Renal cortical epithelial cell (primary cell): Measurements from ENCODE around the gene FXYD3. TPM values are rescaled to one million over a fixed set of nuclear protein-coding genes. Genes with fewer than 3 reads are reported as not detected.
"Not testable (repeated sequence)": the region's sequence is repeated elsewhere in the genome, so short reads cannot be mapped to it uniquely, and the experiment has no call there.

Experiments
- DNase-seq: peaks from one replicate; pipeline ENCODE4 v3.0.0-alpha.2; 2011; ENCODE audit warnings: low read depth
- total RNA-seq: library from RNA; depleted of rRNA; stranded (reverse); fragments of >200 nt; gene quantifications from 2 replicates; pipeline ENCODE4 v1.2.3, GENCODE V29; 2014

FXYD3 gene
- total RNA-seq, 1 donor from 2014 or later = not detected

GRCh38 chr19:35141837-35142605 lies 26.4 kb downstream of the FXYD3 start:
- DNase-seq = no peak

GRCh38 chr19:35142606-35143230 lies 27.1 kb downstream of the FXYD3 start:
- DNase-seq = no peak

GRCh38 chr19:35143231-35143715 lies 27.6 kb downstream of the FXYD3 start, which contains the start of gene FXYD7:
Gene FXYD7 (plus strand): TSS chr19:35143255. CDS start chr19:35143334, 79 bp downstream.
- DNase-seq = no peak

GRCh38 chr19:35143818-35144217 lies 28.2 kb downstream of the FXYD3 start:
- no peak for DNase-seq

GRCh38 chr19:35144259-35144599 lies 28.6 kb downstream of the FXYD3 start:
- DNase-seq = no peak

GRCh38 chr19:35144600-35145436 lies 29.2 kb downstream of the FXYD3 start:
- DNase-seq = peak; percentile 54

GRCh38 chr19:35146746-35147459 lies 31.3 kb downstream of the FXYD3 start:
- DNase-seq = no peak

GRCh38 chr19:35149463-35149862 lies 33.8 kb downstream of the FXYD3 start:
- no peak for DNase-seq

- DNase-seq = no peak
These were observed 34.8 kb downstream of the FXYD3 start for GRCh38 chr19:35150445-35150844.

GRCh38 chr19:35151273-35152065 lies 35.8 kb downstream of the FXYD3 start:
- DNase-seq = no peak

- not testable (repeated sequence) for DNase-seq
These were observed 37.5 kb downstream of the FXYD3 start for GRCh38 chr19:35153129-35153522.

GRCh38 chr19:35153701-35154524 lies 38.3 kb downstream of the FXYD3 start:
- DNase-seq = no peak

- DNase-seq = peak; percentile 27
These were observed 39.1 kb downstream of the FXYD3 start, which contains the start of gene FXYD5 for GRCh38 chr19:35154525-35155406. Gene FXYD5 (plus strand): TSS chr19:35154735. CDS start chr19:35155551, 816 bp downstream.

- no peak for DNase-seq
These were observed 39.8 kb downstream of the FXYD3 start for GRCh38 chr19:35155441-35155840.

GRCh38 chr19:35155981-35156672 lies 40.5 kb downstream of the FXYD3 start:
- DNase-seq = no peak

GRCh38 chr19:35156673-35157014 lies 41.0 kb downstream of the FXYD3 start:
- DNase-seq = no peak

- no peak for DNase-seq
These were observed 41.8 kb downstream of the FXYD3 start for GRCh38 chr19:35157431-35157830.

GRCh38 chr19:35159606-35160005 lies 44.0 kb downstream of the FXYD3 start:
- DNase-seq = no peak
